Panc1 (cell line): ENCODE measurements around the gene TMCO4. TPM values are rescaled to one million over a fixed set of nuclear protein-coding genes. Genes with fewer than 3 reads are reported as not detected.

Experiments used
- ATAC-seq: fragments of 200-7000 bp; cut with Tn5 transposase; 2 replicates; pipeline ENCODE4 v1.9.1; 2020; ENCODE audit warnings: mild to moderate bottlenecking, moderate library complexity
- BruUV-seq: library from RNA; stranded (reverse); fragments of 400-500 nt; replicated peaks from 2 replicates; lab custom pipeline; 2021; lab: Mats Ljungman, UMichigan
- CTCF ChIA-PET: fragments of 300-600 bp; sonication (Branson Sonifier 250); formaldehyde crosslinking; loops from one replicate; lab custom pipeline; 2022; ENCODE audit warnings: antibody characterized with exemption; lab: Charles Lee
- POLR2A ChIA-PET: fragments of 300-600 bp; sonication (Branson Sonifier 250); formaldehyde crosslinking; loops from one replicate; lab custom pipeline; 2022; ENCODE audit warnings: antibody characterized with exemption; lab: Charles Lee
- DNase-seq: peaks from one replicate; pipeline ENCODE4 v3.0.0-alpha.2; 2010; ENCODE audit warnings: low read depth, low spot score
- H3K27ac ChIP-seq: 2 replicates; pipeline ENCODE4 v1.5.1; 2011; ENCODE audit warnings: mild to moderate bottlenecking, low read length, inconsistent platforms
- H3K27me3 ChIP-seq: fragments of 200-500 bp; sonication (Bioruptor generic); 2 replicates; pipeline ENCODE4 v1.6.0; 2014; ENCODE audit warnings: low read length, inconsistent platforms; ENCODE audit not compliant: control insufficient read depth, insufficient read depth
- H3K36me3 ChIP-seq: fragments of 200-500 bp; sonication (Bioruptor generic); 2 replicates; pipeline ENCODE4 v1.5.1; 2014; ENCODE audit warnings: inconsistent platforms, mild to moderate bottlenecking, low read length, moderate library complexity; ENCODE audit not compliant: control insufficient read depth, insufficient read depth
- H3K4me1 ChIP-seq: 2 replicates; pipeline ENCODE4 v1.5.1; 2011; ENCODE audit warnings: inconsistent platforms, mild to moderate bottlenecking, low read length, moderate library complexity; ENCODE audit not compliant: control insufficient read depth, insufficient read depth
- H3K4me3 ChIP-seq, 2 experiments: 2 replicates each; pipeline ENCODE4 v1.5.1; 2011 to 2012; ENCODE audit warnings: low read depth in 2 of 2, low read length in 2 of 2, mild to moderate bottlenecking in 2 of 2, inconsistent platforms in 1 of 2, moderate library complexity in 1 of 2
- H3K9me3 ChIP-seq: fragments of 200-500 bp; sonication (Bioruptor generic); 2 replicates; pipeline ENCODE4 v1.5.1; 2014; ENCODE audit warnings: low read depth, mild to moderate bottlenecking, inconsistent platforms, low read length, moderate library complexity; ENCODE audit not compliant: control insufficient read depth, insufficient read depth
- CTCF ChIP-seq: fragments of 450-650 bp; IDR thresholded peaks from 2 replicates; pipeline ENCODE4 v1.5.1; 2017; ENCODE audit warnings: mild to moderate bottlenecking
- POLR2AphosphoS5 ChIP-seq: IDR thresholded peaks from 2 replicates; pipeline ENCODE4 v1.6.1; 2012; ENCODE audit warnings: mild to moderate bottlenecking, low read depth, low read length, moderate library complexity
- REST ChIP-seq, 2 experiments: IDR thresholded peaks; 2 replicates each; pipeline ENCODE4 v1.6.1; 2011 to 2012; ENCODE audit warnings: low read depth in 2 of 2, control low read depth in 1 of 2, low read length in 1 of 2, mild to moderate bottlenecking in 1 of 2, moderate library complexity in 1 of 2; ENCODE audit not compliant: insufficient read depth in 1 of 2
- SIN3A ChIP-seq: IDR thresholded peaks from 2 replicates; pipeline ENCODE4 v1.6.1; 2012; ENCODE audit warnings: low read depth, mild to moderate bottlenecking, low read length, moderate library complexity, borderline replicate concordance; ENCODE audit not compliant: insufficient read depth
- TCF7L2 ChIP-seq: IDR thresholded peaks from 2 replicates; pipeline ENCODE4 v1.6.1; 2011; ENCODE audit warnings: mild to moderate bottlenecking, low read depth, low read length, inconsistent platforms
- in situ Hi-C: cut with HindIII; loops from 2 replicates; pipeline ENCODE4 v1.10.0; 2016; ENCODE audit warnings: low sequenced_read_pairs, low pct_unique_long_range_greater_than_20kb
- intact Hi-C: fragments of 100-400 bp; cut with micrococcal nuclease; formaldehyde crosslinking; loops from one replicate; pipeline ENCODE4 v1.10.0; 2022; ENCODE audit not compliant: unreplicated experiment
- total RNA-seq: library from RNA; stranded (reverse); gene quantifications from one replicate; pipeline ENCODE4 v1.2.1, GENCODE V29; 2021; ENCODE audit not compliant: unreplicated experiment

The TMCO4 gene
- total RNA-seq, 1 experiment from 2014 or later: 13.2 TPM

GRCh38 chr1:19668888-19669287 is 130.8 kb downstream of the TMCO4 start:
- BruUV-seq: no TSS peak
- ChIA-PET CTCF (no interaction called here), POLR2A (interaction anchor here (0.6 kb wide), 1 partner anchor 8 kb away, joined by 3 read pairs; no protein-coding TSS in a partner anchor)
- no peak for DNase-seq
- H3K9me3 ChIP-seq: no peaks in the 10 kb centered on the region
- TF ChIP-seq SIN3A (no peak), POLR2AphosphoS5 (no peak), REST (IDR thresholded peaks at IDR 0.05; ENCODE audit: insufficient read depth in 1 of 2, low read depth in 2 of 2, low read length in 1 of 2) (no peak), TCF7L2 (no peak), CTCF (no peak)
- no peaks in the 10 kb centered on the region for H3K4me1 ChIP-seq
- intact Hi-C loops (no loop called here), in situ Hi-C loops (no loop called here)
- H3K36me3 ChIP-seq: no peaks in the 10 kb centered on the region
- no peak overlapping the region for H3K27ac ChIP-seq
- ATAC-seq: no peak
- H3K4me3 ChIP-seq: no peak overlapping the region
- H3K27me3 ChIP-seq: peaks cover 2% of the 10 kb centered on the region; the same call in 1 of the 2 replicates

DNA sequence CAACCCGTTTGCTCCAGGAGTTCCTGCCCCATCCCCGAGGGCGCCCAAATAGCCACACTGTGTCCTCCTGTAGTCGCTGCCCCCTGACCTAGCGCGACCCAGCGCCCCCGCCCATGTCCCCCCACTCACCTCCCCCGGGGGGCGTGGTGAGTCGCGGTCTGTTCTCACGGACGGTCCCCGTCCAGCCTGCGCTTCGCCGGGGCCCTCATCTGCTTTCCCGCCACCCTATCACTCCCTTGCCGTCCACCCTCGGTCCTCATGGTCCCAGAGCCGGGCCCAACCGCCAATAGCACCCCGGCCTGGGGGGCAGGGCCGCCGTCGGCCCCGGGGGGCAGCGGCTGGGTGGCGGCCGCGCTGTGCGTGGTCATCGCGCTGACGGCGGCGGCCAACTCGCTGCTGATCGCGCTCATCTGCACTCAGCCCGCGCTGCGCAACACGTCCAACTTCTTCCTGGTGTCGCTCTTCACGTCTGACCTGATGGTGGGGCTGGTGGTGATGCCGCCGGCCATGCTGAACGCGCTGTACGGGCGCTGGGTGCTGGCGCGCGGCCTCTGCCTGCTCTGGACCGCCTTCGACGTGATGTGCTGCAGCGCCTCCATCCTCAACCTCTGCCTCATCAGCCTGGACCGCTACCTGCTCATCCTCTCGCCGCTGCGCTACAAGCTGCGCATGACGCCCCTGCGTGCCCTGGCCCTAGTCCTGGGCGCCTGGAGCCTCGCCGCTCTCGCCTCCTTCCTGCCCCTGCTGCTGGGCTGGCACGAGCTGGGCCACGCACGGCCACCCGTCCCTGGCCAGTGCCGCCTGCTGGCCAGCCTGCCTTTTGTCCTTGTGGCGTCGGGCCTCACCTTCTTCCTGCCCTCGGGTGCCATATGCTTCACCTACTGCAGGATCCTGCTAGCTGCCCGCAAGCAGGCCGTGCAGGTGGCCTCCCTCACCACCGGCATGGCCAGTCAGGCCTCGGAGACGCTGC is 133.9 kb downstream of the TMCO4 start:
- BruUV-seq: no TSS peak
- in situ Hi-C loops (no loop called here), intact Hi-C loops (no loop called here)
- ATAC-seq (0 out of 2 replicates have a peak, but pooled peaks have one; percentile 6), DNase-seq (no peak)
- Histone ChIP-seq H3K9me3 (no peaks in the 10 kb centered on the region), H3K4me1 (peaks cover under 1% of the 10 kb centered on the region; the same call in 1 of the 2 replicates), H3K4me3 (peak overlapping the region in 1 of 2 experiments; percentile 39; a peak in 2 of 4 replicates), H3K27ac (no peak overlapping the region), H3K27me3 (peaks cover 2% of the 10 kb centered on the region; the same call in 1 of the 2 replicates), H3K36me3 (no peaks in the 10 kb centered on the region)
- CTCF ChIA-PET: no interaction called here
- POLR2A ChIA-PET: no interaction called here
- TF ChIP-seq TCF7L2: no peak
- no peak for TF ChIP-seq POLR2AphosphoS5
- no peak for TF ChIP-seq CTCF
- no peak for TF ChIP-seq SIN3A
